Ascending aorta (tissue), 2 donors: ENCODE measurements around the gene DGAT2L6. TPM values are rescaled to one million over a fixed set of nuclear protein-coding genes. Genes with fewer than 3 reads are reported as not detected.

Experiments
- DNase-seq, 2 donors: peaks; one replicate each; pipeline ENCODE4 v3.0.0-alpha.2; 2019; ENCODE audit warnings: low spot score in 2 of 2
- H3K27ac ChIP-seq, 2 donors: fragments of 200-600 bp; sonication (generic); one replicate each; pipeline ENCODE4 v1.5.1; 2016 to 2017; ENCODE audit warnings: mild to moderate bottlenecking in 1 of 2
- H3K27me3 ChIP-seq: fragments of 200-600 bp; sonication (generic); one replicate; pipeline ENCODE4 v1.5.1; 2017
- H3K36me3 ChIP-seq, 2 donors: fragments of 200-600 bp; sonication (generic); one replicate each; pipeline ENCODE4 v1.5.1; 2016
- H3K4me1 ChIP-seq, 2 donors: fragments of 200-600 bp; sonication (generic); one replicate each; pipeline ENCODE4 v1.5.1; 2016 to 2017; ENCODE audit warnings: mild to moderate bottlenecking in 1 of 2
- H3K4me3 ChIP-seq, 2 donors: fragments of 200-600 bp; sonication (generic); one replicate each; pipeline ENCODE4 v1.5.1; 2016 to 2017; ENCODE audit warnings: mild to moderate bottlenecking in 1 of 2
- H3K9me3 ChIP-seq, 2 donors: fragments of 200-600 bp; sonication (generic); one replicate each; pipeline ENCODE4 v1.5.1; 2016
- intact Hi-C: fragments of 100-400 bp; cut with DNase I; formaldehyde crosslinking; loops from one replicate; pipeline ENCODE4 v1.15.1; 2023
- total RNA-seq: library from RNA; depleted of rRNA; stranded (reverse); fragments of >200 nt; gene quantifications from one replicate; pipeline ENCODE4 v1.1.0, GENCODE V29; 2016
- TF ChIP-seq, protein P1 (sequence below), 3 experiments: fragments of 200-600 bp in 2 of 3; fragments of 450-650 bp in 1 of 3; sonication (generic) in 2 of 3; IDR thresholded peaks; one replicate each; pipeline ENCODE4 v1.5.1; 2016 to 2019; ENCODE audit warnings: antibody characterized with exemption in 3 of 3, mild to moderate bottlenecking in 1 of 3, moderate library complexity in 1 of 3

The DGAT2L6 gene
- total RNA-seq, 1 donor from 2014 or later: not detected

- no peaks in the 10 kb centered on the region for H3K9me3 ChIP-seq
- H3K4me1 ChIP-seq: no peaks in the 10 kb centered on the region
- intact Hi-C loops: loop anchor here (2.0 to 10.0 kb wide), 3 partner anchors 161 to 519 kb away; partner anchors contain the start of gene KIF4A
- H3K4me3 ChIP-seq: peak within 1 kb of the TSS; percentile 58 to 90
- H3K27me3 ChIP-seq: no peaks in the 10 kb centered on the region
- peaks cover 0 to 4% of the 10 kb centered on the region in 2 donors for H3K36me3 ChIP-seq
- DNase-seq: peak; percentile 22 to 88
- TF ChIP-seq, protein P1, sequence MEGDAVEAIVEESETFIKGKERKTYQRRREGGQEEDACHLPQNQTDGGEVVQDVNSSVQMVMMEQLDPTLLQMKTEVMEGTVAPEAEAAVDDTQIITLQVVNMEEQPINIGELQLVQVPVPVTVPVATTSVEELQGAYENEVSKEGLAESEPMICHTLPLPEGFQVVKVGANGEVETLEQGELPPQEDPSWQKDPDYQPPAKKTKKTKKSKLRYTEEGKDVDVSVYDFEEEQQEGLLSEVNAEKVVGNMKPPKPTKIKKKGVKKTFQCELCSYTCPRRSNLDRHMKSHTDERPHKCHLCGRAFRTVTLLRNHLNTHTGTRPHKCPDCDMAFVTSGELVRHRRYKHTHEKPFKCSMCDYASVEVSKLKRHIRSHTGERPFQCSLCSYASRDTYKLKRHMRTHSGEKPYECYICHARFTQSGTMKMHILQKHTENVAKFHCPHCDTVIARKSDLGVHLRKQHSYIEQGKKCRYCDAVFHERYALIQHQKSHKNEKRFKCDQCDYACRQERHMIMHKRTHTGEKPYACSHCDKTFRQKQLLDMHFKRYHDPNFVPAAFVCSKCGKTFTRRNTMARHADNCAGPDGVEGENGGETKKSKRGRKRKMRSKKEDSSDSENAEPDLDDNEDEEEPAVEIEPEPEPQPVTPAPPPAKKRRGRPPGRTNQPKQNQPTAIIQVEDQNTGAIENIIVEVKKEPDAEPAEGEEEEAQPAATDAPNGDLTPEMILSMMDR (IDR thresholded peaks at IDR 0.05): peak; percentile 38 to 55 (median 54)
- H3K27ac ChIP-seq: peak within 1 kb of the TSS; percentile 69 to 89
These were observed 43.8 kb upstream of the DGAT2L6 start, which contains the start of gene IGBP1 for GRCh38 chrX:70133303-70134115. Gene IGBP1, plus strand, starts transcription at chrX:70133447. Its CDS starts 501 bp downstream, at chrX:70133948.

- Histone ChIP-seq H3K4me1 (no peaks in the 10 kb centered on the region), H3K27me3 (no peaks in the 10 kb centered on the region), H3K4me3 (peak overlapping the region; percentile 58 to 90), H3K36me3 (peaks cover 0 to 4% of the 10 kb centered on the region in 2 donors), H3K27ac (peak overlapping the region; percentile 69 to 89), H3K9me3 (no peaks in the 10 kb centered on the region)
- TF ChIP-seq, protein P1 (IDR thresholded peaks at IDR 0.05): no peak
- DNase-seq: no peak
- intact Hi-C loops: loop anchor here (5.0 to 10.0 kb wide), 2 partner anchors 161 to 303 kb away; partner anchors contain the start of gene KIF4A
These were observed 43.2 kb upstream of the DGAT2L6 start for GRCh38 chrX:70134116-70134477.

DNA sequence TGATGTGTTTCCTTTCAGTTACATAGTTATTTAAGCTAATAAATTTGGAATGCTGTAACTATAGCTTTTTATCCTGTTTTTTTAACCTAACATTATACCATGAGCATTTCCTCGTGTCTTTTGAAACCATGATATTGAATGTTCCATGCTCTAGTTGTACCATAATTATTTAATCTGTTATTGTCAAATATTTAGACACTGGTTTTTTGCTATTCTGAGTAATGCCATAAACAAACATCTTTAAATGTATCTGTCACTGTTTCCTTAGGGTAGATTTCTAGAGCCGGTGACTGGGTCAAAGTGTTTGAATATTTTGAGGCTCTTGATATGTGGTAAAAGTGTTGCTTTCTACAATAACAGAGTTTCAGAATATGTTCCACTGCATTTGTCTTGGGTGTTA lies 38.7 kb upstream of the DGAT2L6 start:
- Histone ChIP-seq H3K4me1 (no peaks in the 10 kb centered on the region), H3K9me3 (no peaks in the 10 kb centered on the region), H3K36me3 (peaks cover 0 to 4% of the 10 kb centered on the region in 2 donors), H3K4me3 (no peak overlapping the region), H3K27me3 (no peaks in the 10 kb centered on the region), H3K27ac (no peak overlapping the region)
- no peak for DNase-seq
- TF ChIP-seq, protein P1 (IDR thresholded peaks at IDR 0.05): no peak
- intact Hi-C loops: loop anchor here (10.0 kb wide), 1 partner anchor 156 kb away; the partner anchor contains the start of gene KIF4A

- no peaks in the 10 kb centered on the region for H3K9me3 ChIP-seq
- H3K4me1 ChIP-seq: no peaks in the 10 kb centered on the region
- intact Hi-C loops: loop anchor here (10.0 kb wide), 1 partner anchor 155 kb away; the partner anchor contains the start of gene KIF4A
- no peaks in the 10 kb centered on the region for H3K27me3 ChIP-seq
- peaks cover 0 to 4% of the 10 kb centered on the region in 2 donors for H3K36me3 ChIP-seq
- no peak for DNase-seq
- TF ChIP-seq, protein P1 (IDR thresholded peaks at IDR 0.05): no peak
- H3K4me3 ChIP-seq: no peak overlapping the region
- no peak overlapping the region for H3K27ac ChIP-seq
These were observed 37.5 kb upstream of the DGAT2L6 start for GRCh38 chrX:70139736-70140135.

DNA sequence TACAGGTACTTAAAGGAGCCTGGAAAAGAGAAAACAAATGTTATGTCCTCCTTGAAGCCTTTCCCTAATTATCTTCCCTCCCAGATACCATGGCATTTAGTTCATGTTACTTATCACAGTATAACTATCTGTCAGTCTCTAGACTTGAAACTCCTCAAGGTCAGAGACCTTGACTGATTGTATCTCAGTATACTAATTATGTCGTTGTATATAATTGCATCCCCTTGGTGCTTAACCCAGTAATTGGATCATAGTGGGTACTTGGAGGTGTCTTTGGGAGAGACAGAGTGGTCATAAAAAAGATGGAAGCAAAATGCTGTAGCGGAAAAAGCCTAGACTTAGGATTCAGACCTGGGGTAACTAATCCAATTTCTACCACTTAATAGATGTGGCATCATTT lies 35.9 kb upstream of the DGAT2L6 start:
- Histone ChIP-seq H3K9me3 (no peaks in the 10 kb centered on the region), H3K4me1 (no peaks in the 10 kb centered on the region), H3K4me3 (no peak overlapping the region), H3K27me3 (no peaks in the 10 kb centered on the region), H3K36me3 (peaks cover 0 to 4% of the 10 kb centered on the region in 2 donors), H3K27ac (no peak overlapping the region)
- TF ChIP-seq, protein P1 (IDR thresholded peaks at IDR 0.05): no peak
- DNase-seq: no peak
- intact Hi-C loops: no loop called here
